GM10266 (cell line): Measurements from ENCODE around the gene SLC35F3.

Experiments
- DNase-seq: peaks from one replicate; pipeline ENCODE4 v3.0.0; 2012; ENCODE audit errors: extremely low spot score
- CTCF ChIP-seq: IDR thresholded peaks from 2 replicates; pipeline ENCODE4 v1.5.1; 2012; ENCODE audit warnings: mild to moderate bottlenecking, low read depth; ENCODE audit not compliant: control insufficient read depth, insufficient read depth; ENCODE audit errors: missing control alignments

The SLC35F3 gene

GRCh38 chr1:234000557-234001041 lies 96.1 kb downstream of the SLC35F3 start:
- no peak for DNase-seq
- no peak for TF ChIP-seq CTCF

- no peak for TF ChIP-seq CTCF
- no peak for DNase-seq
These were observed 97.3 kb downstream of the SLC35F3 start for GRCh38 chr1:234001817-234002216.

DNA sequence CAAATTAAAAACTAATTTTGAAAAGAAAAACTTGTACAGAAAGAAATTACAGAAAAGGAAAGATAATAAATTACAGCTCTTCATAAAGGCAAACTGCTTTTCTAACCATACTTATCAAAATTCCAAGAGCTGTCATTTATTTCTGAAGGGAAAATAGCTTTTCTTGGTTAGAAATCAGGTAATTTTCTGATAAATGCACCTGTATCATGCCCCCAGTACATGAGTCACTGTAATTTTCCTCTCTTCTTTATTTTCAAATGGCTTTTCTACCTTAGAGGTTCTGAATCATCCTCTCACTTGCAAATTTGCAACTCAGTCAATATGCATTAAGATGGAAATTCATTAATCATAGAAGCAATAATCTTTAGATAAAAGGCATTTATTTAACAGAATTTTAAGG lies 100.1 kb downstream of the SLC35F3 start:
- DNase-seq = no peak
- TF ChIP-seq CTCF = no peak

GRCh38 chr1:234007684-234008083 lies 103.2 kb downstream of the SLC35F3 start:
- no peak for TF ChIP-seq CTCF
- no peak for DNase-seq

DNA sequence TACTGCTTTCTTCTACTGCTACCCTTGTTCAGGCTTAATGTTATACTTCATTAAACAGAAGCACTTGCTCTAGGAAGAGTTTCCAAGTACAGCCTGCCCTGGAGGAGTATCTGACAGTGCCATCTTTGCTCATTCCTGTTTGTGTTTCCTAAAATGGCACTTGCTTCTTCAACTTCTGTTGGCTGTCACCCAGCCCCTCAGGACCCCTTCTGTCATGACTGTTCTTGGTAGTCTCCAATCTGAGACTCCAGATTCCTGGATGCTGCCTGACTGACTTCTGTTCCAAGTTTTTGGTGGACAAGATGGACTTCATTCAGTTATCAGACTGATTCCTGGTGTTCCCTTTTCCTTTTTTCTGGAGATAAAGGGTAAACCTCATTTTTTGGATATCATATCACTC lies 104.1 kb downstream of the SLC35F3 start:
- DNase-seq = no peak
- no peak for TF ChIP-seq CTCF

DNA sequence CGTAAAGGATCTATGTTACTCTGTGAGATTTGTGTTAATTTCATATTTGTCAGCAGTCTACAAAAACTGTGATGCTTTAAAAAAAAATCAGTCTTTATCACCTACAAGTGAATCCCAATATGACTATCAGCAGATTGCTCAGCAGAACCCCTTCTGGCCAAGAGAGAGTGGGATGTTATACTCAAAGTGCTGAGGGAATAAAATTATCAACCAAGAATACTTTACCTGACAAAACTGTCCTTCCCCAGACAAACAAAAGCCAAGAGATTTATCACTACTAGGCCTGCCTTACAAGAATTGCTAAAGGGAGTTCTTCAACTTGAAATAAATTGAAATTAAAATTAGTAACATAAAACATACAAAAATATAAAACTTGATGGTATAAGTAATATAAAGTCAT lies 105.2 kb downstream of the SLC35F3 start:
- TF ChIP-seq CTCF = no peak
- DNase-seq = no peak

GRCh38 chr1:234014208-234014607 lies 109.7 kb downstream of the SLC35F3 start:
- no peak for TF ChIP-seq CTCF
- no peak for DNase-seq
